Activated CD4-positive, alpha-beta T cell treated with anti-CD3 and anti-CD28 coated beads, Interleukin-2, amount 50 U/mL, for 16 hours (primary cell): ENCODE measurements around the gene KSR1.
"Not testable (repeated sequence)": the region's sequence is repeated elsewhere in the genome, so short reads cannot be mapped to it uniquely, and the experiment has no call there.

ENCODE experiments used
- DNase-seq: peaks from one replicate; pipeline ENCODE4 v3.0.0-alpha.2; 2020

The KSR1 gene

GRCh38 chr17:27455236-27455913 is 873 bp upstream of the KSR1 start:
- no peak for DNase-seq

DNA sequence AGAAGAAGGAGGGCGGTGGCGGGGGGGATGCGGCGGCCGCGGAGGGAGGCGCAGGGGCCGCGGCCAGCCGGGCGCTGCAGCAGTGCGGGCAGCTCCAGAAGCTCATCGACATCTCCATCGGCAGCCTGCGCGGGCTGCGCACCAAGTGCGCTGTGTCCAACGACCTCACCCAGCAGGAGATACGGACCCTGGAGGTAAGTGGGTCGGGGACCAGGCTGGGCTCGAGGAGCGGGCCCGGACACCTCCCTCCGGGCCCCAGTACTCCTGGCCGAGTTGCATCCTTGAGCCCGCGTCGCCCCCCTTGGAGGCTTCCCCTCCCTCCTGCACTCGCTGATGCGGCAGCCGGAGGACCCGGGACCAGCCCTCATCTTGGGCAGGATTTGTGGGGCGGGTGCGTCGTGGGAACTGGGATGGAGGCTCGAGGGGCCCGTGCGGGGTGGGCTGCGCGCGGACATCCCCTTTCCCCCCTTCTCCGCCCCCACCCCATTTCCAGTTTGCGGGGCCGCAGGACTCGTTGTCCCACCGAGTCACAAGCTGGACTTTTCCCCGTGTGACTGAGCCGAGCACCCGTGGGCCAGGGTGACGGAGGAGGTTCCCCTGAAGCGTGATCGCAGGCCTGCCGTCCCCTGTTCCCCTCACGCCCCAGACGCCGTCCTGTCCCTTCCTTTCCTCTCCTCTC is 572 bp downstream of the KSR1 start:
- no peak for DNase-seq

DNA sequence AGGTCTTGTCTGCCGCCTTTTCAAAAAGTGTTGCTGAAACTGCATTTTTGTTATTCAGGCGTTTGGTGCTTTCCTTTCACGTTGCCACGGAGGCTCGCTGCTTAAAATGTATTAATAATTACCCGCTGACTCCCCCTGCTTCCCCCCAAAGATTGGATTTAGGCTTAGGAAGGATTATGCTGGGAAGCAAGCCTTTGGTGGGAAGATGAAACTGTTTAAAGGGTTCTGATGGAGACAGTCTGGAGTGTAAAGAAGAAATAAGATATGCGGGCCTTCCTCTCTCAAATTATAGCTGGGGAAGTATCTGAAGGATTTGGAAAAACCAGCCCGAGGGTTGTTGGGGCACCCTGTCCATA is 1.1 kb downstream of the KSR1 start:
- no peak for DNase-seq

GRCh38 chr17:27457731-27458523 is 1.7 kb downstream of the KSR1 start:
- DNase-seq, result no peak

- DNase-seq, result no peak
Observed at GRCh38 chr17:27458524-27458908, 2.3 kb downstream of the KSR1 start.

DNA sequence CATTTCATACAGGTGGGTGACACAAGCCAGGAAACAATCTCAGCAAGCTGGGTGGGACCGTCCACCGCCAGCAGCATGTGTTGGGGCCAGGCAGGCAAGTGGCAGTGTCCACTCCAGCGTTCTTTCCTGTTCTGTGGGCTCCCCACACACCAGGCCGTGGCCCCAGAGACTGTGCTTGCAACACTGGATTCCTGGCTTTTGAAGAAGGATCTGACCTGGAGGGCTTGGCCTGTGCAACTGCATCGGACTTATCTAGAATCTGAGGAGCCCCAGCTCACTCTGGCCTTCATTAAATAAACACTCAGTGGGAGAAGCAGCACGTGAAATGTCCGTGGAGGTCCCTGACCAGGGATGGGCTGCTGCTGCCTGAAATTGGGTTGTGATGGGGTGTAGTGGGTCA is 3.2 kb downstream of the KSR1 start:
- no peak for DNase-seq

- DNase-seq, result no peak
Observed at GRCh38 chr17:27460196-27460725, 4.0 kb downstream of the KSR1 start.

DNA sequence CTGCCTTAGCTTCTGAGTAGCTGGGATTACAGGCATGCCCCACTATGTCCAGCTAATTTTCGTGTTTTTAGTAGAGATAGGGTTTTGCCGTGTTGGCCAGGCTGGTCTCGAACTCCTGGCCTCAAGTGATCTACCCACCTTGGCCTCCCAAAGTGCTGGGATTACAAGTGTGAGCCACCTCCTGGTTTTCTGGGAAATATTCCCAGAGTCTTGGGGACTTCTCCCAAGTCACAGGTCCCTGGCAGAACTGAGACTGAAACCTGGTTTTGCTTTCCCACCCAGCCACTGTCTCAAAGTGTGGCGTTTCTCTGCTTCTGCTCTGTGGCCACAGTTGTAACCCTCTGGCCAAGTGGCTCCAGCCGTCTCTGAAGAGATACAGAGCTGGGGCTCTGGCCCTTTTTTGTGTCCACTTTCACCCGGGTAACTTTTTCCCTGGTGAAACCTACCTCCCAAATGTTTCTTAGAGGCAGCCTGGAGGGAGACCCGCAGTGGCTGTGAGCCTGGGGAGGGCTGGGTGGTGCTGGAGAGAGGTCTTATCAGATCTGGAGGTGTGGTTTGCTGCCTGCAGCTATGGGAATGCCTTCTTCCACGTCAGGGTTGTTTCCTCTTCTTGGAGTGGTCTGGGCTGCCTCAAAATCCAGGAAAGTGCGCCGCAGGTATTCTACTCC is 5.1 kb downstream of the KSR1 start:
- no peak for DNase-seq

- no peak for DNase-seq
Observed at GRCh38 chr17:27462149-27462548, 5.9 kb downstream of the KSR1 start.

DNA sequence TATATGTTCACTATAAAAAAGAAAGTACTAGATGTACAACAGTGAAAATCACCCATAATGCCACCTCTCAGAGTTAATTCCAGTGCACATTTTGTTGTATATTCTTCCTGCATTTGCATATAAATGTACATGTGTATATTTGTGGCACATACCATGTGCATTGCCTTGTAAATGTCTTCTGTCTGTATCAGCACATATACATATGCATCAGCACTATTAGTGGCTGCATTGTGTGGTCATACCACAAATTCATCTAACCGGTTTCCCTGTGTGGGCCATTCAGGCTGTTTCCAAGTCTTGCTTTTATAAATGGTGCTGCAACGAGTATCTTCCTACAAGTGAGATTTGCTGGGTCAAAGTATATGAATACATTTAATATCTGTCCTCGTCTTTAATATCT is 6.5 kb downstream of the KSR1 start:
- no peak for DNase-seq

- DNase-seq, result peak; percentile 48
Observed at GRCh38 chr17:27463235-27463677, 7.0 kb downstream of the KSR1 start.

GRCh38 chr17:27464019-27464418 is 7.8 kb downstream of the KSR1 start:
- DNase-seq, result not testable (repeated sequence)

GRCh38 chr17:27464431-27464830 is 8.2 kb downstream of the KSR1 start:
- no peak for DNase-seq

- DNase-seq, result not testable (repeated sequence)
Observed at GRCh38 chr17:27465875-27466274, 9.6 kb downstream of the KSR1 start.

DNA sequence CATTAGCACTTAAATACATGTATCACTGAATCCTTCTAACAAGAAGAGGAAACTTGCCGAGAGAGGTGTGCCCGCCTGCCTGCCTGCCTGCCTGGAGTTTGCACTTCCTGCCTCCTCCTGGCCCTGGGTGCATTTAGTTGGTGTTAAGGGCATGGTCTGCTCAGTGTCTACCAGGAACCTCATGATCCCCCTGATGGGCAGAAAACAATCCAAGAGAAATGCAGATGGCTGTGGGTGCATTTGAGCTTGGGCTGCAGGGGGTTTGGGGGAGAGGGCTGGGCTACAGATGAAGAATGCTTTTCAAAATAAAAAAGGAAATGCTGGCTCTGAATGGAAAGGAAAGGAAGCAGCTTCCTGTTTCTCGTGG is 10.1 kb downstream of the KSR1 start:
- DNase-seq, result peak; percentile 57

GRCh38 chr17:27466743-27467375 is 10.6 kb downstream of the KSR1 start:
- DNase-seq, result peak; percentile 95

DNA sequence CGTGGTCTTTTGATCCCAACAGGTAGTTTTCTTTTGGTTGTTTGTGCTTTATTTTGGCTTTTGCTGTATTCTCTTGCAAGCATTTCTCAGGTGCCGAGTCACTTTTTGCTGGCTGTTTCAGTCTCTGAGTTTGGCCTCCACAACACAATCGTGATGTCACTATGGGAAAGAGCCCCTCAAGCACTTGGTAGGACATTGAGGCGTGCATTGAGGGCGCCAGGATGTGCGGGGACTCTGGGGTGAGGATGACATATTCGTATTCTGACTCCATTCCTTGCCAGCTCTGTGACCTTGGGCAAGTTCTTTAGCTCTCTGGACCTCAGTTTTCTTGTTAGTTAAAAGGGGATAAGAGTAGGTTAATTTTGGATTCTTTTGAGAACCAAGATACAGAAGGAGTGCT is 13.0 kb downstream of the KSR1 start:
- peak; percentile 56 for DNase-seq

- peak; percentile 96 for DNase-seq
Observed at GRCh38 chr17:27471321-27472269, 15.3 kb downstream of the KSR1 start.

GRCh38 chr17:27473190-27473747 is 17.0 kb downstream of the KSR1 start:
- no peak for DNase-seq

DNA sequence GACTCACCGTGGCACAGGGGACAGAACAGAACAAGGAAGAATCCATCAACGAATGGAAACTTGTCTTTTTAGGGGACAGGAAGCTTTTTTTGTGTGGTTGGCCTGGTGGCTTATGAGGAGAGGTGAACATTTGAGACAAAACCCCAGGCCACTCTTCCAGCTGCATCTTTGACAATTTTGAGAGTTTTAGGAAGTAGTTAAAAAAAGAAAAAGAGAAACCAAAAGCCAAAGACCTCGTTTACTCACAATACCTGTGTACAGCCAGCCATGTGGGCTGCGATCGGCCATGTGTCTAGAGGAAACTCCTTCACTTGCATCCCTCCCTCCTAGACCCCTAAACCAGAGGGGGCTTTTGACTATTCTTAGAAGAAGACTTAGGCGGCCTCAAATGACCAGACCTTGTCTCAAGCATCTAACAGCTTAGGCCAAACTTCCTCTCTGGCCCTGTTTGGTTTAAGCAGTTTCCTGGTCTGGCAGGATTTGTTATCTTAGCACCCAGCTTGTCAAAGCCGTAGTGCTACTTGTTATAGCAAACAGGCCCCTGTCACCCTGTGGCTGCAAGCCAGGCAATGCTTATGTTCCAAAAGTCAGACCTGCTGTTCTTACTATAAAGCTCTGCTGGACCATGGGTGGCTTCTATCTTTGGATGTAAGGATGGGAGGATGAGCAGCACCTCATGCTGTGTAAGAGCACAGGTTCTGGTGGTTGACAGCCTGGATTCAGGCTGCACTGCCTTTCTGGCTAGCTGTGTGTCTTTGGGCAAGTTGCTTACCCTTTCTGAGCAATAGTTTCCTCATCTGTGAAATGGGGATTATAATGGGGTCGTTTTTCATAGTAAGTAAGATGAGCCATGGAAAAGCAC is 17.7 kb downstream of the KSR1 start:
- peak; percentile 91 for DNase-seq
